ENCODE results near the gene PSME3IP1.
"Not testable (repeated sequence)": the region's sequence is repeated elsewhere in the genome, so short reads cannot be mapped to it uniquely, and the experiment has no call there.

Gene PSME3IP1

GRCh38 chr16:57196753-57197152 is 10.9 kb upstream of the PSME3IP1 start:
- FAIRE-seq: no peak

GRCh38 chr16:57196286-57196685 is 10.4 kb upstream of the PSME3IP1 start:
- FAIRE-seq: no peak

GRCh38 chr16:57194512-57194911 is 8.7 kb upstream of the PSME3IP1 start:
- FAIRE-seq: no peak

- FAIRE-seq: no peak
These were observed 7.1 kb upstream of the PSME3IP1 start for GRCh38 chr16:57192720-57193486.

GRCh38 chr16:57192146-57192545 is 6.3 kb upstream of the PSME3IP1 start:
- no peak for FAIRE-seq

- no peak for FAIRE-seq
These were observed 5.3 kb upstream of the PSME3IP1 start for GRCh38 chr16:57191056-57191571.

- FAIRE-seq: no peak
These were observed 4.3 kb upstream of the PSME3IP1 start for GRCh38 chr16:57190136-57190535.

- not testable (repeated sequence) for FAIRE-seq
These were observed 3.7 kb upstream of the PSME3IP1 start for GRCh38 chr16:57189527-57189926.

- FAIRE-seq: no peak
These were observed 2.8 kb upstream of the PSME3IP1 start for GRCh38 chr16:57188711-57189002.

- FAIRE-seq: not testable (repeated sequence)
These were observed 2.3 kb upstream of the PSME3IP1 start for GRCh38 chr16:57187902-57188710.

GRCh38 chr16:57186872-57187854 is 1.3 kb upstream of the PSME3IP1 start:
- FAIRE-seq: no peak

- no peak for FAIRE-seq
These were observed 344 bp downstream of the PSME3IP1 start for GRCh38 chr16:57185446-57185944.

GRCh38 chr16:57184887-57185445 is 873 bp downstream of the PSME3IP1 start:
- no peak for FAIRE-seq

GRCh38 chr16:57184113-57184512 is 1.7 kb downstream of the PSME3IP1 start:
- FAIRE-seq: no peak

- FAIRE-seq: no peak
These were observed 6.5 kb downstream of the PSME3IP1 start for GRCh38 chr16:57179215-57179828.

- no peak for FAIRE-seq
These were observed 7.0 kb downstream of the PSME3IP1 start for GRCh38 chr16:57178793-57179212.

GRCh38 chr16:57178196-57178595 is 7.6 kb downstream of the PSME3IP1 start:
- no peak for FAIRE-seq

- FAIRE-seq: no peak
These were observed 9.9 kb downstream of the PSME3IP1 start for GRCh38 chr16:57175896-57176295.

GRCh38 chr16:57172721-57173290 is 13.0 kb downstream of the PSME3IP1 start:
- no peak for FAIRE-seq

GRCh38 chr16:57169327-57169726 is 16.5 kb downstream of the PSME3IP1 start:
- FAIRE-seq: no peak

- peak; percentile 75 for FAIRE-seq
These were observed 17.9 kb downstream of the PSME3IP1 start for GRCh38 chr16:57167953-57168352.

Data from TTC549 (cell line).